WTC11 (cell line): ENCODE measurements around the gene KDM1A. TPM values are rescaled to one million over a fixed set of nuclear protein-coding genes. Genes with fewer than 3 reads are reported as not detected.

ENCODE experiments used
- ATAC-seq: fragments of 200-7000 bp; cut with Tn5 transposase; 2 replicates; pipeline ENCODE4 v1.10.0; 2021; ENCODE audit warnings: mild to moderate bottlenecking, moderate library complexity
- Bru-seq: library from RNA; stranded (reverse); fragments of 400-500 nt; gene quantifications from one replicate; lab custom pipeline; 2021; lab: Mats Ljungman, UMichigan
- CTCF ChIA-PET: fragments of 300-600 bp; sonication (Branson Sonifier 250); formaldehyde crosslinking; loops from one replicate; lab custom pipeline; 2021; ENCODE audit warnings: antibody characterized with exemption; lab: Charles Lee
- POLR2A ChIA-PET: fragments of 350-600 bp; sonication (Branson Sonifier 250); formaldehyde crosslinking; loops from one replicate; lab custom pipeline; 2021; ENCODE audit warnings: antibody characterized with exemption; lab: Charles Lee
- DNase-seq: peaks from one replicate; pipeline ENCODE4 v3.0.0; 2021; ENCODE audit warnings: low spot score
- H3K27ac Mint-ChIP-seq: 2 replicates; pipeline ENCODE4 v1.8.0; 2021; ENCODE audit warnings: mixed read lengths
- H3K27me3 Mint-ChIP-seq: 2 replicates; pipeline ENCODE4 v1.8.0; 2021; ENCODE audit warnings: low read depth, mild to moderate bottlenecking, moderate library complexity, mixed read lengths
- H3K36me3 Mint-ChIP-seq: 2 replicates; pipeline ENCODE4 v1.8.0; 2021; ENCODE audit warnings: mixed read lengths
- H3K4me1 Mint-ChIP-seq: 2 replicates; pipeline ENCODE4 v1.8.0; 2022; ENCODE audit warnings: mixed read lengths
- H3K4me3 Mint-ChIP-seq: 2 replicates; pipeline ENCODE4 v1.8.0; 2021; ENCODE audit warnings: mild to moderate bottlenecking, moderate library complexity, mixed read lengths
- H3K9me3 Mint-ChIP-seq: 2 replicates; pipeline ENCODE4 v1.8.0; 2021; ENCODE audit warnings: mixed read lengths
- NR2C2 ChIP-seq: sonication (generic); formaldehyde crosslinking; IDR thresholded peaks from 2 replicates; pipeline ENCODE4 v1.8.0; 2022; ENCODE audit warnings: mild to moderate bottlenecking, missing genetic modification reagents
- NR3C1 ChIP-seq: sonication (generic); formaldehyde crosslinking; conservative IDR thresholded peaks from 2 replicates; pipeline ENCODE4 v1.8.1; 2023; ENCODE audit warnings: low read depth, mild to moderate bottlenecking, missing genetic modification reagents
- RELA ChIP-seq: sonication (generic); formaldehyde crosslinking; IDR thresholded peaks from 2 replicates; pipeline ENCODE4 v1.8.1; 2022; ENCODE audit warnings: missing genetic modification reagents, mild to moderate bottlenecking, borderline replicate concordance
- SMAD3 ChIP-seq: sonication (generic); formaldehyde crosslinking; IDR thresholded peaks from 2 replicates; pipeline ENCODE4 v1.8.0; 2022; ENCODE audit warnings: missing genetic modification reagents, mild to moderate bottlenecking, borderline replicate concordance
- TEAD1 ChIP-seq: sonication (generic); formaldehyde crosslinking; IDR thresholded peaks from 2 replicates; pipeline ENCODE4 v1.8.0; 2022; ENCODE audit warnings: mild to moderate bottlenecking, missing genetic modification reagents
- ZNF219 ChIP-seq: sonication (generic); formaldehyde crosslinking; IDR thresholded peaks from 2 replicates; pipeline ENCODE4 v1.8.0; 2023; ENCODE audit warnings: missing genetic modification reagents, mild to moderate bottlenecking, borderline replicate concordance
- ZNF396 ChIP-seq: fragments of 250-450 bp; sonication (Bioruptor Pico); IDR thresholded peaks from 2 replicates; pipeline ENCODE4 v1.8.0; 2021; ENCODE audit warnings: mild to moderate bottlenecking, moderate library complexity, borderline replicate concordance
- long read RNA-seq, 3 experiments: library from RNA in 1 of 3; library from capped mRNA in 1 of 3; library from polyadenylated mRNA in 1 of 3; unstranded in 2 of 3; stranded (forward) in 1 of 3; transcript quantifications; one replicate each; pipeline ENCODE4 v2.0.0, GENCODE V29; 2021
- total RNA-seq: library from RNA; stranded (reverse); gene quantifications from 3 replicates; pipeline ENCODE4 v1.2.3, GENCODE V29; 2021
- TF ChIP-seq, protein P1 (sequence below): sonication (generic); formaldehyde crosslinking; IDR thresholded peaks from 2 replicates; pipeline ENCODE4 v1.8.1; 2022; ENCODE audit warnings: missing genetic modification reagents, borderline replicate concordance
- TF ChIP-seq, protein P2 (sequence below): sonication (generic); formaldehyde crosslinking; IDR thresholded peaks from 2 replicates; pipeline ENCODE4 v1.8.0; 2023; ENCODE audit warnings: missing genetic modification reagents, mild to moderate bottlenecking, borderline replicate concordance
- TF ChIP-seq, protein P3 (sequence below): sonication (generic); formaldehyde crosslinking; IDR thresholded peaks from 2 replicates; pipeline ENCODE4 v1.8.0; 2023; ENCODE audit warnings: mild to moderate bottlenecking, missing genetic modification reagents
- TF ChIP-seq, protein P4 (sequence below): sonication (generic); formaldehyde crosslinking; IDR thresholded peaks from 2 replicates; pipeline ENCODE4 v1.8.0; 2022; ENCODE audit warnings: mild to moderate bottlenecking, missing genetic modification reagents
- TF ChIP-seq, protein P5 (sequence below): sonication (generic); formaldehyde crosslinking; IDR thresholded peaks from 2 replicates; pipeline ENCODE4 v1.8.1; 2023; ENCODE audit warnings: mild to moderate bottlenecking, missing genetic modification reagents, moderate library complexity
- TF ChIP-seq, protein P6 (sequence below): sonication (generic); formaldehyde crosslinking; IDR thresholded peaks from 2 replicates; pipeline ENCODE4 v1.8.1; 2023; ENCODE audit warnings: mild to moderate bottlenecking, missing genetic modification reagents
- TF ChIP-seq, protein P7 (sequence below): fragments of 250-450 bp; sonication (Bioruptor Pico); IDR thresholded peaks from 2 replicates; pipeline ENCODE4 v1.9.0; 2021; ENCODE audit warnings: mild to moderate bottlenecking

Gene KDM1A
- total RNA-seq, result 217 to 226 TPM (median 219 TPM) in 3 replicates
- Bru-seq, nascent RNA, result percentile 94 among the genes with signal in this experiment
- long read RNA-seq, experiment 1, transcript KDM1A-203 (19 exons, 3,039 nt), result minor isoform, 18 of 2,545 reads
- long read RNA-seq, experiment 1, transcript KDM1A-201 (19 exons, 3,033 nt), result major isoform, 1,155 of 2,545 reads
- long read RNA-seq, experiment 1, transcript KDM1A-206 (1 exons, 2,810 nt), result minor isoform, 10 of 2,545 reads
- long read RNA-seq, experiment 1, partial matches to known transcripts, result 133 of 2,545 reads
- long read RNA-seq, experiment 1, other reads (novel, unspliced or antisense), result 1,229 of 2,545 reads
- long read RNA-seq, experiment 2, transcript KDM1A-206 (1 exons, 2,810 nt), result minor isoform, 10 of 300 reads
- long read RNA-seq, experiment 2, transcript KDM1A-201 (19 exons, 3,033 nt), result major isoform, 61 of 300 reads
- long read RNA-seq, experiment 2, partial matches to known transcripts, result 93 of 300 reads
- long read RNA-seq, experiment 2, other reads (novel, unspliced or antisense), result 134 of 300 reads
- long read RNA-seq, experiment 3, partial matches to known transcripts, result 49 of 55 reads
- long read RNA-seq, experiment 3, other reads (novel, unspliced or antisense), result 5 of 55 reads

DNA sequence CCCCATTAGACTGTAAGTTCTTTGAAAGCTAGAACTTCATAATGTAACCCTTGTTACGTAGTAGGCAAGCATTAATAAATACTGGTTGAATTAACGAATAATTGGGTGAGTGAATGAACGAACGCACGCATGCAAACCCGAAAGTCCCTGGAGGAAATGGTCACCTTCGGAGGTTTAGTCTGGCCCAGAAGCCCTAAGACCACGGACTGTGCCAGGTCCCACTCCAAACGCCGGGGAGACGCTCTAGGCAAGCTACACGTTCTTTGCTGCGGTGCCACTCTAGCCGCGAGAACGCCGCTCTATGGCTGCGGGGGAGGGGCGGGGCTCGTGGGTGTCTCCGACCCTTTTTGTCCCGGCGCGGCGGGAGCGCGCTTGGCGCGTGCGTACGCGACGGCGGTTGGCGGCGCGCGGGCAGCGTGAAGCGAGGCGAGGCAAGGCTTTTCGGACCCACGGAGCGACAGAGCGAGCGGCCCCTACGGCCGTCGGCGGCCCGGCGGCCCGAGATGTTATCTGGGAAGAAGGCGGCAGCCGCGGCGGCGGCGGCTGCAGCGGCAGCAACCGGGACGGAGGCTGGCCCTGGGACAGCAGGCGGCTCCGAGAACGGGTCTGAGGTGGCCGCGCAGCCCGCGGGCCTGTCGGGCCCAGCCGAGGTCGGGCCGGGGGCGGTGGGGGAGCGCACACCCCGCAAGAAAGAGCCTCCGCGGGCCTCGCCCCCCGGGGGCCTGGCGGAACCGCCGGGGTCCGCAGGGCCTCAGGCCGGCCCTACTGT is at the start of gene KDM1A:
Gene KDM1A (plus strand): TSS at position 375 of the 769 bp plus-strand sequence. CDS start 129 bp downstream, at position 504.
- CTCF ChIA-PET, result interaction anchor here (0.7 to 1.7 kb wide), 3 partner anchors 10 to 197 kb away, joined by 3 to 4 read pairs (median 3); no protein-coding TSS in a partner anchor
- Mint-ChIP-seq H3K4me1 (peaks cover 21% of the 10 kb centered on the region), H3K4me3 (peak within 1 kb of the TSS; percentile 97), H3K27me3 (no peaks in the 10 kb centered on the region), H3K9me3 (peaks cover 22% of the 10 kb centered on the region), H3K27ac (peak within 1 kb of the TSS; percentile 99), H3K36me3 (peaks cover 35% of the 10 kb centered on the region)
- DNase-seq, result peak; percentile 96
- POLR2A ChIA-PET, result interaction anchor here (0.6 to 1.0 kb wide), 4 partner anchors 8 to 148 kb away, joined by 3 to 4 read pairs (median 3); no protein-coding TSS in a partner anchor
- ATAC-seq, result peak; percentile 98
- TF ChIP-seq, protein P1, sequence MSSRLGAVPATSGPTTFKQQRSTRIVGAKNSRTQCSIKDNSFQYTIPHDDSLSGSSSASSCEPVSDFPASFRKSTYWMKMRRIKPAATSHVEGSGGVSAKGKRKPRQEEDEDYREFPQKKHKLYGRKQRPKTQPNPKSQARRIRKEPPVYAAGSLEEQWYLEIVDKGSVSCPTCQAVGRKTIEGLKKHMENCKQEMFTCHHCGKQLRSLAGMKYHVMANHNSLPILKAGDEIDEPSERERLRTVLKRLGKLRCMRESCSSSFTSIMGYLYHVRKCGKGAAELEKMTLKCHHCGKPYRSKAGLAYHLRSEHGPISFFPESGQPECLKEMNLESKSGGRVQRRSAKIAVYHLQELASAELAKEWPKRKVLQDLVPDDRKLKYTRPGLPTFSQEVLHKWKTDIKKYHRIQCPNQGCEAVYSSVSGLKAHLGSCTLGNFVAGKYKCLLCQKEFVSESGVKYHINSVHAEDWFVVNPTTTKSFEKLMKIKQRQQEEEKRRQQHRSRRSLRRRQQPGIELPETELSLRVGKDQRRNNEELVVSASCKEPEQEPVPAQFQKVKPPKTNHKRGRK, result no peak
- TF ChIP-seq TEAD1 (CRISPR knock-in tag) (peak; percentile 93), SMAD3 (CRISPR knock-in tag) (peak; percentile 24; the same call in 1 of the 2 replicates), ZNF396 (CRISPR knock-in tag) (no peak), NR3C1 (CRISPR knock-in tag) (0 out of 2 replicates have a peak, but pooled peaks have one; percentile 51), NR2C2 (CRISPR knock-in tag) (0 out of 2 replicates have a peak, but pooled peaks have one; percentile 29), ZNF219 (no peak), RELA (CRISPR knock-in tag) (0 out of 2 replicates have a peak, but pooled peaks have one; percentile 53)
- TF ChIP-seq, protein P2, sequence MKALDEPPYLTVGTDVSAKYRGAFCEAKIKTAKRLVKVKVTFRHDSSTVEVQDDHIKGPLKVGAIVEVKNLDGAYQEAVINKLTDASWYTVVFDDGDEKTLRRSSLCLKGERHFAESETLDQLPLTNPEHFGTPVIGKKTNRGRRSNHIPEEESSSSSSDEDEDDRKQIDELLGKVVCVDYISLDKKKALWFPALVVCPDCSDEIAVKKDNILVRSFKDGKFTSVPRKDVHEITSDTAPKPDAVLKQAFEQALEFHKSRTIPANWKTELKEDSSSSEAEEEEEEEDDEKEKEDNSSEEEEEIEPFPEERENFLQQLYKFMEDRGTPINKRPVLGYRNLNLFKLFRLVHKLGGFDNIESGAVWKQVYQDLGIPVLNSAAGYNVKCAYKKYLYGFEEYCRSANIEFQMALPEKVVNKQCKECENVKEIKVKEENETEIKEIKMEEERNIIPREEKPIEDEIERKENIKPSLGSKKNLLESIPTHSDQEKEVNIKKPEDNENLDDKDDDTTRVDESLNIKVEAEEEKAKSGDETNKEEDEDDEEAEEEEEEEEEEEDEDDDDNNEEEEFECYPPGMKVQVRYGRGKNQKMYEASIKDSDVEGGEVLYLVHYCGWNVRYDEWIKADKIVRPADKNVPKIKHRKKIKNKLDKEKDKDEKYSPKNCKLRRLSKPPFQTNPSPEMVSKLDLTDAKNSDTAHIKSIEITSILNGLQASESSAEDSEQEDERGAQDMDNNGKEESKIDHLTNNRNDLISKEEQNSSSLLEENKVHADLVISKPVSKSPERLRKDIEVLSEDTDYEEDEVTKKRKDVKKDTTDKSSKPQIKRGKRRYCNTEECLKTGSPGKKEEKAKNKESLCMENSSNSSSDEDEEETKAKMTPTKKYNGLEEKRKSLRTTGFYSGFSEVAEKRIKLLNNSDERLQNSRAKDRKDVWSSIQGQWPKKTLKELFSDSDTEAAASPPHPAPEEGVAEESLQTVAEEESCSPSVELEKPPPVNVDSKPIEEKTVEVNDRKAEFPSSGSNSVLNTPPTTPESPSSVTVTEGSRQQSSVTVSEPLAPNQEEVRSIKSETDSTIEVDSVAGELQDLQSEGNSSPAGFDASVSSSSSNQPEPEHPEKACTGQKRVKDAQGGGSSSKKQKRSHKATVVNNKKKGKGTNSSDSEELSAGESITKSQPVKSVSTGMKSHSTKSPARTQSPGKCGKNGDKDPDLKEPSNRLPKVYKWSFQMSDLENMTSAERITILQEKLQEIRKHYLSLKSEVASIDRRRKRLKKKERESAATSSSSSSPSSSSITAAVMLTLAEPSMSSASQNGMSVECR (CRISPR knock-in tag), result peak; percentile 77; the same call in 1 of the 2 replicates
- TF ChIP-seq, protein P3, sequence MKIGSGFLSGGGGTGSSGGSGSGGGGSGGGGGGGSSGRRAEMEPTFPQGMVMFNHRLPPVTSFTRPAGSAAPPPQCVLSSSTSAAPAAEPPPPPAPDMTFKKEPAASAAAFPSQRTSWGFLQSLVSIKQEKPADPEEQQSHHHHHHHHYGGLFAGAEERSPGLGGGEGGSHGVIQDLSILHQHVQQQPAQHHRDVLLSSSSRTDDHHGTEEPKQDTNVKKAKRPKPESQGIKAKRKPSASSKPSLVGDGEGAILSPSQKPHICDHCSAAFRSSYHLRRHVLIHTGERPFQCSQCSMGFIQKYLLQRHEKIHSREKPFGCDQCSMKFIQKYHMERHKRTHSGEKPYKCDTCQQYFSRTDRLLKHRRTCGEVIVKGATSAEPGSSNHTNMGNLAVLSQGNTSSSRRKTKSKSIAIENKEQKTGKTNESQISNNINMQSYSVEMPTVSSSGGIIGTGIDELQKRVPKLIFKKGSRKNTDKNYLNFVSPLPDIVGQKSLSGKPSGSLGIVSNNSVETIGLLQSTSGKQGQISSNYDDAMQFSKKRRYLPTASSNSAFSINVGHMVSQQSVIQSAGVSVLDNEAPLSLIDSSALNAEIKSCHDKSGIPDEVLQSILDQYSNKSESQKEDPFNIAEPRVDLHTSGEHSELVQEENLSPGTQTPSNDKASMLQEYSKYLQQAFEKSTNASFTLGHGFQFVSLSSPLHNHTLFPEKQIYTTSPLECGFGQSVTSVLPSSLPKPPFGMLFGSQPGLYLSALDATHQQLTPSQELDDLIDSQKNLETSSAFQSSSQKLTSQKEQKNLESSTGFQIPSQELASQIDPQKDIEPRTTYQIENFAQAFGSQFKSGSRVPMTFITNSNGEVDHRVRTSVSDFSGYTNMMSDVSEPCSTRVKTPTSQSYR (CRISPR knock-in tag), result peak; percentile 98
- TF ChIP-seq, protein P4, sequence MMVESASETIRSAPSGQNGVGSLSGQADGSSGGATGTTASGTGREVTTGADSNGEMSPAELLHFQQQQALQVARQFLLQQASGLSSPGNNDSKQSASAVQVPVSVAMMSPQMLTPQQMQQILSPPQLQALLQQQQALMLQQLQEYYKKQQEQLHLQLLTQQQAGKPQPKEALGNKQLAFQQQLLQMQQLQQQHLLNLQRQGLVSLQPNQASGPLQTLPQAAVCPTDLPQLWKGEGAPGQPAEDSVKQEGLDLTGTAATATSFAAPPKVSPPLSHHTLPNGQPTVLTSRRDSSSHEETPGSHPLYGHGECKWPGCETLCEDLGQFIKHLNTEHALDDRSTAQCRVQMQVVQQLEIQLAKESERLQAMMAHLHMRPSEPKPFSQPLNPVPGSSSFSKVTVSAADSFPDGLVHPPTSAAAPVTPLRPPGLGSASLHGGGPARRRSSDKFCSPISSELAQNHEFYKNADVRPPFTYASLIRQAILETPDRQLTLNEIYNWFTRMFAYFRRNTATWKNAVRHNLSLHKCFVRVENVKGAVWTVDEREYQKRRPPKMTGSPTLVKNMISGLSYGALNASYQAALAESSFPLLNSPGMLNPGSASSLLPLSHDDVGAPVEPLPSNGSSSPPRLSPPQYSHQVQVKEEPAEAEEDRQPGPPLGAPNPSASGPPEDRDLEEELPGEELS (CRISPR knock-in tag), result 0 out of 2 replicates have a peak, but pooled peaks have one; percentile 55
- TF ChIP-seq, protein P5, sequence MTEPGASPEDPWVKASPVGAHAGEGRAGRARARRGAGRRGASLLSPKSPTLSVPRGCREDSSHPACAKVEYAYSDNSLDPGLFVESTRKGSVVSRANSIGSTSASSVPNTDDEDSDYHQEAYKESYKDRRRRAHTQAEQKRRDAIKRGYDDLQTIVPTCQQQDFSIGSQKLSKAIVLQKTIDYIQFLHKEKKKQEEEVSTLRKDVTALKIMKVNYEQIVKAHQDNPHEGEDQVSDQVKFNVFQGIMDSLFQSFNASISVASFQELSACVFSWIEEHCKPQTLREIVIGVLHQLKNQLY (CRISPR knock-in tag), result peak; percentile 45; the same call in 1 of the 2 replicates
- TF ChIP-seq, protein P6, sequence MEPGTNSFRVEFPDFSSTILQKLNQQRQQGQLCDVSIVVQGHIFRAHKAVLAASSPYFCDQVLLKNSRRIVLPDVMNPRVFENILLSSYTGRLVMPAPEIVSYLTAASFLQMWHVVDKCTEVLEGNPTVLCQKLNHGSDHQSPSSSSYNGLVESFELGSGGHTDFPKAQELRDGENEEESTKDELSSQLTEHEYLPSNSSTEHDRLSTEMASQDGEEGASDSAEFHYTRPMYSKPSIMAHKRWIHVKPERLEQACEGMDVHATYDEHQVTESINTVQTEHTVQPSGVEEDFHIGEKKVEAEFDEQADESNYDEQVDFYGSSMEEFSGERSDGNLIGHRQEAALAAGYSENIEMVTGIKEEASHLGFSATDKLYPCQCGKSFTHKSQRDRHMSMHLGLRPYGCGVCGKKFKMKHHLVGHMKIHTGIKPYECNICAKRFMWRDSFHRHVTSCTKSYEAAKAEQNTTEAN (CRISPR knock-in tag), result peak; percentile 89
- TF ChIP-seq, protein P7, sequence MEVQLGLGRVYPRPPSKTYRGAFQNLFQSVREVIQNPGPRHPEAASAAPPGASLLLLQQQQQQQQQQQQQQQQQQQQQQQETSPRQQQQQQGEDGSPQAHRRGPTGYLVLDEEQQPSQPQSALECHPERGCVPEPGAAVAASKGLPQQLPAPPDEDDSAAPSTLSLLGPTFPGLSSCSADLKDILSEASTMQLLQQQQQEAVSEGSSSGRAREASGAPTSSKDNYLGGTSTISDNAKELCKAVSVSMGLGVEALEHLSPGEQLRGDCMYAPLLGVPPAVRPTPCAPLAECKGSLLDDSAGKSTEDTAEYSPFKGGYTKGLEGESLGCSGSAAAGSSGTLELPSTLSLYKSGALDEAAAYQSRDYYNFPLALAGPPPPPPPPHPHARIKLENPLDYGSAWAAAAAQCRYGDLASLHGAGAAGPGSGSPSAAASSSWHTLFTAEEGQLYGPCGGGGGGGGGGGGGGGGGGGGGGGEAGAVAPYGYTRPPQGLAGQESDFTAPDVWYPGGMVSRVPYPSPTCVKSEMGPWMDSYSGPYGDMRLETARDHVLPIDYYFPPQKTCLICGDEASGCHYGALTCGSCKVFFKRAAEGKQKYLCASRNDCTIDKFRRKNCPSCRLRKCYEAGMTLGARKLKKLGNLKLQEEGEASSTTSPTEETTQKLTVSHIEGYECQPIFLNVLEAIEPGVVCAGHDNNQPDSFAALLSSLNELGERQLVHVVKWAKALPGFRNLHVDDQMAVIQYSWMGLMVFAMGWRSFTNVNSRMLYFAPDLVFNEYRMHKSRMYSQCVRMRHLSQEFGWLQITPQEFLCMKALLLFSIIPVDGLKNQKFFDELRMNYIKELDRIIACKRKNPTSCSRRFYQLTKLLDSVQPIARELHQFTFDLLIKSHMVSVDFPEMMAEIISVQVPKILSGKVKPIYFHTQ (CRISPR knock-in tag), result no peak
